Motor neuron (in vitro differentiated cells): ENCODE measurements around the gene C22orf42. TPM values are rescaled to one million over a fixed set of nuclear protein-coding genes. Genes with fewer than 3 reads are reported as not detected.
"Not testable (repeated sequence)": the region's sequence is repeated elsewhere in the genome, so short reads cannot be mapped to it uniquely, and the experiment has no call there.

Experiments
- ATAC-seq, 8 experiments: fragments of 200-7000 bp; cut with Tn5 transposase; replicated peaks in 6 of 8; 2 replicates each; pipeline ENCODE4 v1.8.0; 2021; ENCODE audit warnings: mild to moderate bottlenecking in 8 of 8, moderate library complexity in 8 of 8
- H3K27ac ChIP-seq, 2 donors: fragments of 250-450 bp; sonication (Bioruptor Pico); 2 replicates each; pipeline ENCODE4 v1.9.0; 2021; ENCODE audit warnings: antibody characterized with exemption in 2 of 2, mild to moderate bottlenecking in 2 of 2, moderate library complexity in 1 of 2
- H3K4me1 ChIP-seq, 2 donors: fragments of 250-450 bp; sonication (Bioruptor Pico); replicated peaks in 1 of 2; 2 replicates each; pipeline ENCODE4 v1.6.1; 2021; ENCODE audit warnings: antibody characterized with exemption in 2 of 2, mild to moderate bottlenecking in 2 of 2, moderate library complexity in 1 of 2
- H3K4me3 ChIP-seq, 5 donors: fragments of 250-450 bp; sonication (Bioruptor Pico); 2 replicates each; pipeline ENCODE4 v1.9.0; 2021; ENCODE audit warnings: antibody characterized with exemption in 5 of 5, mild to moderate bottlenecking in 5 of 5, moderate library complexity in 4 of 5
- WGBS, 10 experiments: fragments of 450-650 bp; shearing (Covaris generic); methylation state at CpG; one replicate each; pipeline ENCODE4 v1.0.0; 2022; 5-methylcytosine and 5-hydroxymethylcytosine counted together
- in situ Hi-C, 9 experiments: fragments of 400-800 bp; cut with MboI; loops; one replicate each; pipeline ENCODE4 v1.15.0; 2021; ENCODE audit warnings: low sequenced_read_pairs in 9 of 9, low pct_unique_long_range_greater_than_20kb in 2 of 9; ENCODE audit not compliant: unreplicated experiment in 9 of 9
- total RNA-seq, 8 experiments: library from RNA; unstranded; fragments of 300-600 nt; gene quantifications; 2 replicates each; pipeline versions ENCODE4 v1.2.3 to v1.2.4, GENCODE V29; 2022

C22orf42 gene
- total RNA-seq, 8 experiments from 2014 or later, result 0.71 to 5.2 (median 3.0) TPM; not detected in 3

GRCh38 chr22:32175115-32175514, 16.0 kb upstream of the C22orf42 start:
- in situ Hi-C loops, result no loop called here
- Histone ChIP-seq H3K4me3 (no peak overlapping the region), H3K4me1 (peaks cover 0 to 3% of the 10 kb centered on the region in 2 donors), H3K27ac (no peak overlapping the region)
- ATAC-seq, result peak in 2 of 8 experiments; percentile 74 to 76
- 23 to 100% (median 78%) methylated on average over 3 to 9 of the region's 11 CpGs; no CpG with 5 or more reads in 2 of the 10 experiments for WGBS, 10 experiments

GRCh38 chr22:32165681-32166080, 6.6 kb upstream of the C22orf42 start:
- 0 to 91% (median 69%) methylated on average over 1 to 5 of the region's 6 CpGs; no CpG with 5 or more reads in 3 of the 10 experiments for WGBS, 10 experiments

GRCh38 chr22:32164075-32164860, 5.2 kb upstream of the C22orf42 start:
- H3K4me1 ChIP-seq, result peaks cover 0 to 2% of the 10 kb centered on the region in 2 donors
- no peak overlapping the region for H3K4me3 ChIP-seq
- H3K27ac ChIP-seq, result no peak overlapping the region
- 14 to 100% (median 67%) methylated on average over 1 to 2 of the region's 6 CpGs; no CpG with 5 or more reads in 4 of the 10 experiments for WGBS, 10 experiments
- ATAC-seq, result peak in 5 of 8 experiments; percentile 74 to 90 (median 81)
- in situ Hi-C loops, result no loop called here

More at GRCh38 chr22:32165681-32166080, 6.6 kb upstream of the C22orf42 start:
- in situ Hi-C loops, result no loop called here
- peak in 2 of 8 experiments; percentile 63 to 69 for ATAC-seq
- Histone ChIP-seq H3K4me3 (no peak overlapping the region), H3K27ac (no peak overlapping the region), H3K4me1 (peaks cover 0 to 2% of the 10 kb centered on the region in 2 donors)

- H3K27ac ChIP-seq, ATAC-seq, H3K4me1 ChIP-seq, in situ Hi-C loops, H3K4me3 ChIP-seq: not testable (repeated sequence)
- WGBS, 10 experiments, result 93 to 94% methylated on average over 2 to 3 of the region's 5 CpGs; no CpG with 5 or more reads in 8 of the 10 experiments
Observed at GRCh38 chr22:32160411-32160810, 1.3 kb upstream of the C22orf42 start.

- ATAC-seq, H3K27ac ChIP-seq, H3K4me3 ChIP-seq, H3K4me1 ChIP-seq, in situ Hi-C loops: not testable (repeated sequence)
- 100% methylated on average over 1 of the region's 5 CpGs; no CpG with 5 or more reads in 9 of the 10 experiments for WGBS, 10 experiments
Observed at GRCh38 chr22:32157632-32158031, 1.5 kb downstream of the C22orf42 start.

- H3K4me1 ChIP-seq, H3K4me3 ChIP-seq, H3K27ac ChIP-seq, in situ Hi-C loops: not testable (repeated sequence)
- peak in 1 of 8 experiments; percentile 59 for ATAC-seq
- WGBS, 10 experiments, result 0 to 100% (median 82%) methylated on average over 1 to 4 of the region's 4 CpGs; no CpG with 5 or more reads in 4 of the 10 experiments
Observed at GRCh38 chr22:32154727-32155126, 4.4 kb downstream of the C22orf42 start.

GRCh38 chr22:32151641-32152040, 7.5 kb downstream of the C22orf42 start:
- H3K4me1 ChIP-seq, H3K4me3 ChIP-seq, H3K27ac ChIP-seq, in situ Hi-C loops, ATAC-seq: not testable (repeated sequence)
- 40 to 82% (median 68%) methylated on average over 1 to 5 of the region's 6 CpGs; no CpG with 5 or more reads in 2 of the 10 experiments for WGBS, 10 experiments

- ATAC-seq, in situ Hi-C loops, H3K4me3 ChIP-seq, H3K27ac ChIP-seq, H3K4me1 ChIP-seq: not testable (repeated sequence)
- WGBS, 10 experiments, result 62 to 64% methylated on average over 6 to 7 of the region's 7 CpGs; no CpG with 5 or more reads in 8 of the 10 experiments
Observed at GRCh38 chr22:32150647-32151046, 8.5 kb downstream of the C22orf42 start.

GRCh38 chr22:32148372-32148771, 10.7 kb downstream of the C22orf42 start:
- not testable (repeated sequence) for ATAC-seq, H3K27ac ChIP-seq, H3K4me1 ChIP-seq, H3K4me3 ChIP-seq
- in situ Hi-C loops, result loop anchor here in 1 of 9 experiments (25.0 kb wide), 1 partner anchor 114 kb away; the partner anchor contains the start of gene SLC5A4
- WGBS, 10 experiments, result 76 to 100% (median 90%) methylated on average over 2 to 3 of the region's 4 CpGs; no CpG with 5 or more reads in 7 of the 10 experiments

GRCh38 chr22:32147128-32147527, 12.0 kb downstream of the C22orf42 start:
- H3K4me3 ChIP-seq, H3K4me1 ChIP-seq, H3K27ac ChIP-seq, ATAC-seq: not testable (repeated sequence)
- 0 to 100% (median 49%) methylated on average over 1 to 4 of the region's 8 CpGs; no CpG with 5 or more reads in 2 of the 10 experiments for WGBS, 10 experiments
- in situ Hi-C loops, result loop anchor here in 1 of 9 experiments (25.0 kb wide), 1 partner anchor 115 kb away; the partner anchor contains the start of gene SLC5A4

- Histone ChIP-seq H3K4me3 (no peak overlapping the region), H3K4me1 (no peaks in the 10 kb centered on the region), H3K27ac (no peak overlapping the region)
- in situ Hi-C loops, result loop anchor here in 1 of 9 experiments (25.0 kb wide), 1 partner anchor 118 kb away; the partner anchor contains the start of gene SLC5A4
- WGBS, 10 experiments, result 33 to 100% (median 78%) methylated on average over 2 to 4 of the region's 6 CpGs; no CpG with 5 or more reads in 2 of the 10 experiments
- peak in 1 of 8 experiments; percentile 19 for ATAC-seq
Observed at GRCh38 chr22:32144496-32145274, 14.4 kb downstream of the C22orf42 start.

- no peaks in the 10 kb centered on the region for H3K4me1 ChIP-seq
- H3K4me3 ChIP-seq, result no peak overlapping the region
- H3K27ac ChIP-seq, result no peak overlapping the region
- in situ Hi-C loops, result loop anchor here in 1 of 9 experiments (25.0 kb wide), 1 partner anchor 120 kb away; the partner anchor contains the start of gene SLC5A4
- ATAC-seq, result no peak
Observed at GRCh38 chr22:32142600-32142999, 16.5 kb downstream of the C22orf42 start.
